Activated CD8-positive, alpha-beta T cell treated with anti-CD3 and anti-CD28 coated beads for 36 hours (primary cell): ENCODE results near the gene ANGPTL4. TPM values are rescaled to one million over a fixed set of nuclear protein-coding genes. Genes with fewer than 3 reads are reported as not detected.
A peak's percentile ranks its signal among the peaks of the same experiment; 100 is the strongest.

Experiments
- ATAC-seq: fragments of 200-7000 bp; cut with Tn5 transposase; one replicate; pipeline ENCODE4 v1.10.0; 2021; ENCODE audit warnings: mild to moderate bottlenecking, moderate library complexity
- CTCF ChIA-PET: fragments of 350-600 bp; sonication (Branson Sonifier 250); formaldehyde crosslinking; loops from one replicate; lab custom pipeline; 2021; ENCODE audit warnings: antibody characterized with exemption; lab: Charles Lee
- POLR2A ChIA-PET: fragments of 350-600 bp; sonication (Branson Sonifier 250); formaldehyde crosslinking; loops from one replicate; lab custom pipeline; 2021; ENCODE audit warnings: antibody characterized with exemption; lab: Charles Lee
- DNase-seq: peaks from one replicate; pipeline ENCODE4 v3.0.0-alpha.2; 2020
- H3K27ac Mint-ChIP-seq: one replicate; pipeline ENCODE4 v1.8.0; 2021; ENCODE audit warnings: mild to moderate bottlenecking, mixed read lengths
- H3K27me3 Mint-ChIP-seq: one replicate; pipeline ENCODE4 v1.8.0; 2021; ENCODE audit warnings: mixed read lengths
- H3K36me3 Mint-ChIP-seq: one replicate; pipeline ENCODE4 v1.8.0; 2021; ENCODE audit warnings: low read depth, mixed read lengths
- H3K4me1 Mint-ChIP-seq: one replicate; pipeline ENCODE4 v1.8.0; 2021; ENCODE audit warnings: low read depth, mixed read lengths
- H3K4me3 Mint-ChIP-seq: one replicate; pipeline ENCODE4 v1.8.0; 2021; ENCODE audit warnings: mild to moderate bottlenecking, moderate library complexity, mixed read lengths
- H3K9me3 Mint-ChIP-seq: one replicate; pipeline ENCODE4 v1.8.0; 2021; ENCODE audit warnings: mixed read lengths
- intact Hi-C: fragments of 100-400 bp; cut with micrococcal nuclease; formaldehyde crosslinking; loops from one replicate; pipeline ENCODE4 v1.10.0; 2022
- total RNA-seq, 2 experiments: library from RNA; stranded (reverse); gene quantifications; one replicate each; pipeline ENCODE4 v1.2.3, GENCODE V29; 2021
- TF ChIP-seq, protein P1 (sequence below): fragments of 200-600 bp; IDR thresholded peaks from one replicate; pipeline ENCODE4 v1.8.0; 2022; ENCODE audit warnings: antibody characterized with exemption, mild to moderate bottlenecking

ANGPTL4 gene
- total RNA-seq, 2 experiments from 2014 or later = 26.8 to 27.8 TPM

DNA sequence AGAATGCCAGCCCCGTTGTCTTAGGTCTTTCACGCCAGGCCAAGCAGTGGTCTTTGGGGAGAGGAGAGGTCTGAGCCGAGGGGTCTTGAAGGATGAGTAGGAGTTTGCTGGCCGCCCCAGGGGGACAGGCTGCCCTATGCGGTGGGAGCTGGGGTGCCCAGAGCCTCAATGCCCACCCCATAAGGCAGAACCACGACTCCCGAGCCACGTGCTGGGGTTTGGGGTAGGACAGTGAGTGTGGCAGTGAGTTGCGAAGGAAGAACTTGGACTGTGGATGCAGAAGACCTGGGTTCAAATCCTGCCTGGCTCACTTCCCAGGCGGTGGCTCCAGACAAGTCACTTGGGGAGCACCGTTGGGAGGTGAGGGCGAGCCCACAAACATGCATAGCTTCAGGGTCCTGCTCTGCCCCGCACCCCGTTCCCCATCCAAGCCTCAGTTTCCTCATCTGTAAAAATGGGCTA is 31.7 kb downstream of the ANGPTL4 start:
- intact Hi-C loops = no loop called here
- Mint-ChIP-seq H3K27ac (no peak overlapping the region), H3K27me3 (no peaks in the 10 kb centered on the region), H3K9me3 (no peaks in the 10 kb centered on the region), H3K4me3 (no peak overlapping the region), H3K4me1 (peaks cover 43% of the 10 kb centered on the region), H3K36me3 (peaks cover 9% of the 10 kb centered on the region)
- CTCF ChIA-PET = interaction anchor here (7.5 kb wide), 1 partner anchor 42 kb away, joined by 66 read pairs; no protein-coding TSS in a partner anchor
- POLR2A ChIA-PET = interaction anchor here (0.9 kb wide), 1 partner anchor 19 kb away, joined by 3 read pairs; no protein-coding TSS in a partner anchor
- DNase-seq = no peak
- TF ChIP-seq, protein P1, sequence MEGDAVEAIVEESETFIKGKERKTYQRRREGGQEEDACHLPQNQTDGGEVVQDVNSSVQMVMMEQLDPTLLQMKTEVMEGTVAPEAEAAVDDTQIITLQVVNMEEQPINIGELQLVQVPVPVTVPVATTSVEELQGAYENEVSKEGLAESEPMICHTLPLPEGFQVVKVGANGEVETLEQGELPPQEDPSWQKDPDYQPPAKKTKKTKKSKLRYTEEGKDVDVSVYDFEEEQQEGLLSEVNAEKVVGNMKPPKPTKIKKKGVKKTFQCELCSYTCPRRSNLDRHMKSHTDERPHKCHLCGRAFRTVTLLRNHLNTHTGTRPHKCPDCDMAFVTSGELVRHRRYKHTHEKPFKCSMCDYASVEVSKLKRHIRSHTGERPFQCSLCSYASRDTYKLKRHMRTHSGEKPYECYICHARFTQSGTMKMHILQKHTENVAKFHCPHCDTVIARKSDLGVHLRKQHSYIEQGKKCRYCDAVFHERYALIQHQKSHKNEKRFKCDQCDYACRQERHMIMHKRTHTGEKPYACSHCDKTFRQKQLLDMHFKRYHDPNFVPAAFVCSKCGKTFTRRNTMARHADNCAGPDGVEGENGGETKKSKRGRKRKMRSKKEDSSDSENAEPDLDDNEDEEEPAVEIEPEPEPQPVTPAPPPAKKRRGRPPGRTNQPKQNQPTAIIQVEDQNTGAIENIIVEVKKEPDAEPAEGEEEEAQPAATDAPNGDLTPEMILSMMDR = no peak
- no peak for ATAC-seq

DNA sequence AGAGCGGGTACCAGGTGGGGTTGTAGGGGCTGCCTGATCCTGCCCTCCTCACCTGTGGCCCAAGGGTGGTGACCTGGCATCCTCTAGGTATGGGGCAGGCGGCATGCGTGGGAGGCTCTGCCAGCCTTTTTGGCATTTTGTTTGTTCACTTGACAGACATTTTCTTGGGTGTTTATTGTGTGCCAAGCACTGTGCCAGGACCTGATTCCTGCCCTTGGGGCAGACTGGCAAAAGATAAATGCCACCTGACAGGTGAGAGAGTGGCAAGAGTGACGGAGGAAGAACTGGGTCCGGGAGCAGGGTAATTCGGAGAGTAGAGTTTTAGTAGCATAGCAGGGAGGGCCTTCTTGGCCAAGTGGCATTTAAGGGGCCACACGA is 32.2 kb downstream of the ANGPTL4 start:
- peak overlapping the region; percentile 18 for H3K27ac Mint-ChIP-seq
- ChIA-PET POLR2A (interaction anchor here (0.9 kb wide), 1 partner anchor 19 kb away, joined by 3 read pairs; no protein-coding TSS in a partner anchor), CTCF (interaction anchor here (7.5 kb wide), 1 partner anchor 42 kb away, joined by 66 read pairs; no protein-coding TSS in a partner anchor)

DNA sequence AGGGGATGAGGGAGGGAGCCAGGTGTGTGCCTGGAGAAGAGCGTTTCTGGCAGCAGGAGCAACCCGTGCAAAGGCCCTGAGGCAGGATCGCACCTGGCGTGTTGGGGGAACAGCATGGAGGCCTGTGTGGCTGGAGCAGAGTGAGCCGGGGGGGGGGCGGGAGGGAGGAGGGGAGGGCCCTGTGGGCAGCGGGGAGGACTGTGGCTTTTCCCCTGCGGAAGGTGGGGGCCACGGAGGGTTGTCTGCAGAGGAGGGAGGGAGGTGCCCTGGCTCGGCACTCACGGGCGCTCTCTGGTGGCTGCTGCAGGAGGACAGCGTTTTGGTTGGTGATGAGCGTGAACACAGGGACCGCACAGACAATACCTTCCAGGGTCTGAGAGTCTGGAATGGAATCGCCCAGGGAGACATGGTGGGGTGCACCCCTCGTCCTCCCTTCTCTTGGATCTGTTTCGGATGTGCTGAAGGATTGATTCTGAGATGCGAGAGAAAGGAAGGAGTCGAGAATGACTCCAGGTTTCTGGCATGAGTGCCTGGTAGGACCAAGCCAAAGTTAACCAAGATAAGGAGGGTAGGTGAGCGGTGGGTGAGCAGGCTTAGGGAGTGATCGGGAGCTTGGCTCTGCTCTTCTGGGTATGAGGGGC is 32.7 kb downstream of the ANGPTL4 start:
- peaks cover 34% of the 10 kb centered on the region for H3K4me1 Mint-ChIP-seq
- no peak overlapping the region for H3K4me3 Mint-ChIP-seq
- ChIA-PET CTCF (interaction anchor here (0.5 to 7.5 kb wide), 5 partner anchors 14 to 61 kb away, joined by 3 to 66 read pairs (median 3); no protein-coding TSS in a partner anchor), POLR2A (no interaction called here)
- H3K9me3 Mint-ChIP-seq = no peaks in the 10 kb centered on the region
- no peaks in the 10 kb centered on the region for H3K27me3 Mint-ChIP-seq
- intact Hi-C loops = no loop called here
- H3K36me3 Mint-ChIP-seq = peaks cover 9% of the 10 kb centered on the region
- peak overlapping the region; percentile 70 for H3K27ac Mint-ChIP-seq
- peak; percentile 96 for ATAC-seq
- DNase-seq = peak; percentile 89
- TF ChIP-seq, protein P1 = peak; percentile 87

More for the DNA sequence above, 32.2 kb downstream of the ANGPTL4 start:
- peaks cover 9% of the 10 kb centered on the region for H3K36me3 Mint-ChIP-seq
- H3K9me3 Mint-ChIP-seq = no peaks in the 10 kb centered on the region
- H3K4me3 Mint-ChIP-seq = no peak overlapping the region
- no peak for DNase-seq
- H3K27me3 Mint-ChIP-seq = no peaks in the 10 kb centered on the region
- peaks cover 37% of the 10 kb centered on the region for H3K4me1 Mint-ChIP-seq
- ATAC-seq = no peak
- TF ChIP-seq, protein P1 = no peak
- intact Hi-C loops = no loop called here

DNA sequence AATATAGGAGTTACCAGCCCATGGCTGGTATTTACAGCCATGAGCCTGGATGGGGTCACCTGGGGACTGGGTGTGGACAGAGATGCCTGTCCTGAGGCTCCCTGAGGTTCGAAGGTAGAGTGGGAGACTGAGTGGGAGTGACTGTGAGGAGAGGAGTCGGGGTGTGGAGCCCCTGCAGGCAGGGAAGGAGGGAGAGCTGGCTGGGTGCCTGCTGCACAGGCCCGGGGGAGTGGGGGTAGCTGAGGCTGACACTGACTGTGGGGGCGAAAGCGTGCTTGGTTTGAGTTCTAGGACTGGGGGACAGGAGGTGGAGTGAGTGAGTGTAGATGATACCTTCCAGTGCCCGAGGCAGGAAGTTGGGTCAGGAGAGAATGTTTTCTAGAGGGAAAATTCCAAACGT is 33.3 kb downstream of the ANGPTL4 start:
- intact Hi-C loops = no loop called here
- ATAC-seq = no peak
- TF ChIP-seq, protein P1 = no peak
- H3K9me3 Mint-ChIP-seq = no peaks in the 10 kb centered on the region
- peaks cover 9% of the 10 kb centered on the region for H3K36me3 Mint-ChIP-seq
- H3K27ac Mint-ChIP-seq = peak overlapping the region; percentile 70
- ChIA-PET CTCF (interaction anchor here (0.5 to 5.7 kb wide), 7 partner anchors 13 to 62 kb away, joined by 3 to 46 read pairs (median 3); no protein-coding TSS in a partner anchor), POLR2A (interaction anchor here (1.0 kb wide), 1 partner anchor 35 kb away, joined by 3 read pairs; no protein-coding TSS in a partner anchor)
- H3K27me3 Mint-ChIP-seq = no peaks in the 10 kb centered on the region
- no peak overlapping the region for H3K4me3 Mint-ChIP-seq
- DNase-seq = no peak
- peaks cover 28% of the 10 kb centered on the region for H3K4me1 Mint-ChIP-seq
